Esophagus squamous epithelium (tissue), 5 donors: Measurements from ENCODE around the gene TMEM184B. TPM values are rescaled to one million over a fixed set of nuclear protein-coding genes. Genes with fewer than 3 reads are reported as not detected.

Experiments used
- DNase-seq: peaks from one replicate; lab custom pipeline; 2025; lab: John Stamatoyannopoulos, UW
- H3K27ac ChIP-seq, 4 donors: fragments of 200-600 bp; sonication (generic); one replicate each; pipeline ENCODE4 v1.5.1; 2016 to 2019; ENCODE audit warnings: mild to moderate bottlenecking in 1 of 4
- H3K27me3 ChIP-seq, 4 donors: fragments of 200-600 bp; sonication (generic); 1 replicate in 3 of 4; 2 replicates in 1 of 4; pipeline versions ENCODE4 v1.5.1 to v1.6.0; 2017 to 2021; ENCODE audit warnings: antibody characterized with exemption in 1 of 4
- H3K36me3 ChIP-seq, 3 donors: fragments of 200-600 bp; sonication (generic); one replicate each; pipeline ENCODE4 v1.5.1; 2016 to 2019
- H3K4me1 ChIP-seq, 3 donors: fragments of 200-600 bp; sonication (generic); one replicate each; pipeline ENCODE4 v1.5.1; 2017 to 2019
- H3K4me3 ChIP-seq, 4 donors: fragments of 200-600 bp; sonication (generic); 1 replicate in 3 of 4; 2 replicates in 1 of 4; pipeline ENCODE4 v1.5.1; 2016 to 2019; ENCODE audit warnings: mild to moderate bottlenecking in 2 of 4, moderate library complexity in 1 of 4
- H3K9me3 ChIP-seq, 3 donors: fragments of 200-600 bp; sonication (generic); one replicate each; pipeline ENCODE4 v1.5.1; 2016 to 2019
- POLR2A ChIP-seq, 4 donors: fragments of 450-650 bp; IDR thresholded peaks; one replicate each; pipeline ENCODE4 v1.6.1; 2017; ENCODE audit warnings: antibody characterized with exemption in 4 of 4, mild to moderate bottlenecking in 4 of 4, moderate library complexity in 3 of 4
- WGBS, 2 donors: methylation state at CpG; one replicate each; pipeline ENCODE4 v1.1.5; 2018; 5-methylcytosine and 5-hydroxymethylcytosine counted together
- intact Hi-C: fragments of 100-400 bp; cut with DNase I; formaldehyde crosslinking; loops from one replicate; pipeline ENCODE4 v1.15.0; 2022
- total RNA-seq, 4 donors: library from RNA; depleted of rRNA; stranded (reverse); fragments of >200 nt; gene quantifications; one replicate each; pipeline ENCODE4 v1.1.0, GENCODE V29; 2016
- TF ChIP-seq, protein P1 (sequence below), 6 experiments: fragments of 450-650 bp in 4 of 6; fragments of 200-600 bp in 2 of 6; sonication (generic) in 2 of 6; IDR thresholded peaks; one replicate each; pipeline ENCODE4 v1.5.1; 2016 to 2019; ENCODE audit warnings: antibody characterized with exemption in 6 of 6, mild to moderate bottlenecking in 4 of 6, moderate library complexity in 4 of 6
- donor health status: DM: yes; HTN: yes; CAD: no.

Gene TMEM184B
- total RNA-seq, 4 donors from 2014 or later = 22.5 to 55.1 (median 28.3) TPM

DNA sequence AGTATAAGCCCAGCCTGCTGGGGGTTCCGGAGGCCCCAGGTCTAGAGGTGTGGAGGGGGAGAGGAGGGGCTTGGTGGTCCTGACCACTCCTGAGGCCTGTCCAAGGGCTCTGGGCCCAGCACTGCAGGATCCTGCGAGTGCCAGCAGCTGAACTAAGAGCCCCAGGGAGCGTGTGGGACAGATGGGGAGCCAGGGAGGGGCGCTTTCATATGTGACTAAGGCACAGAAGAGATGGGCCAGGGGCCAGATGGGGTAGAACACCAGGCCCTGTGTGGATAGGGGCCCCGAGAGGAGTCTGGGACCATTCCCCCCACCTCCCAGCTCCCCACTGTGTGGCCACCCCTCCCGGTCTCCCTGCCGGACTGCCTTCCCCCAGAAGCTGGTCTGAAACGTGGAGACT, 52.6 kb downstream of the TMEM184B start:
- H3K4me1 ChIP-seq = peaks cover 30 to 59% (median 40%) of the 10 kb centered on the region in 3 donors
- H3K9me3 ChIP-seq = no peaks in the 10 kb centered on the region
- H3K27me3 ChIP-seq = no peaks in the 10 kb centered on the region
- 48 to 60% methylated on average over 2 to 5 of the region's 8 CpGs for WGBS, 2 donors
- H3K4me3 ChIP-seq = no peak overlapping the region
- DNase-seq = no peak
- peaks cover 5 to 64% (median 6%) of the 10 kb centered on the region in 3 donors for H3K36me3 ChIP-seq
- peak overlapping the region; percentile 73 to 88 (median 81) for H3K27ac ChIP-seq
- TF ChIP-seq, protein P1, sequence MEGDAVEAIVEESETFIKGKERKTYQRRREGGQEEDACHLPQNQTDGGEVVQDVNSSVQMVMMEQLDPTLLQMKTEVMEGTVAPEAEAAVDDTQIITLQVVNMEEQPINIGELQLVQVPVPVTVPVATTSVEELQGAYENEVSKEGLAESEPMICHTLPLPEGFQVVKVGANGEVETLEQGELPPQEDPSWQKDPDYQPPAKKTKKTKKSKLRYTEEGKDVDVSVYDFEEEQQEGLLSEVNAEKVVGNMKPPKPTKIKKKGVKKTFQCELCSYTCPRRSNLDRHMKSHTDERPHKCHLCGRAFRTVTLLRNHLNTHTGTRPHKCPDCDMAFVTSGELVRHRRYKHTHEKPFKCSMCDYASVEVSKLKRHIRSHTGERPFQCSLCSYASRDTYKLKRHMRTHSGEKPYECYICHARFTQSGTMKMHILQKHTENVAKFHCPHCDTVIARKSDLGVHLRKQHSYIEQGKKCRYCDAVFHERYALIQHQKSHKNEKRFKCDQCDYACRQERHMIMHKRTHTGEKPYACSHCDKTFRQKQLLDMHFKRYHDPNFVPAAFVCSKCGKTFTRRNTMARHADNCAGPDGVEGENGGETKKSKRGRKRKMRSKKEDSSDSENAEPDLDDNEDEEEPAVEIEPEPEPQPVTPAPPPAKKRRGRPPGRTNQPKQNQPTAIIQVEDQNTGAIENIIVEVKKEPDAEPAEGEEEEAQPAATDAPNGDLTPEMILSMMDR (IDR thresholded peaks at IDR 0.05) = no peak
- TF ChIP-seq POLR2A (IDR thresholded peaks at IDR 0.05) = no peak
- intact Hi-C loops = loop anchor here (10.0 kb wide), 1 partner anchor 115 kb away; no protein-coding TSS in a partner anchor

DNA sequence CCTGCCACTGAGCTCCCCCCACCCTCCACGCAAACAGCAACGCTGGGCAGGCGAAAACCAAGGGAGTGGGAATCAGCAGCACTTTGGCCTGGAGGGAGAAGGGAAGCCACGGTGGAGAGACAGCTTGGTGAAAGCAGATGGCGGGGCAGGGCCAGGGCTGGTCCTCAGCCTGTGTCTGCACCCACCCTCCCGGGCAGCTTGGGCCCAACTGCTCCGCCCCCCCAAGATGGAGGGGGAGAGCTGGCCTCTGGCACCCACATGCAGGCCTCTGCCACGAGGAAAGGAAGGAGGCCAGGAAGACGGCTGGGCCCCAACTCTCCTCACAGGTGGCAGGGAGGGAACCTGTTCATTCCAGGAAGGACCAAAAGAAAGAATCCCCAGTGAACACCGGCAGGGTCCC, 53.2 kb downstream of the TMEM184B start:
- 49 to 68% methylated on average over 6 to 8 of the region's 10 CpGs for WGBS, 2 donors
- peak overlapping the region; percentile 73 to 88 (median 81) for H3K27ac ChIP-seq
- no peaks in the 10 kb centered on the region for H3K27me3 ChIP-seq
- peaks cover 3 to 64% (median 4%) of the 10 kb centered on the region in 3 donors for H3K36me3 ChIP-seq
- no peak for TF ChIP-seq POLR2A (IDR thresholded peaks at IDR 0.05)
- TF ChIP-seq, protein P1 (IDR thresholded peaks at IDR 0.05) = no peak
- no peaks in the 10 kb centered on the region for H3K9me3 ChIP-seq
- no peak overlapping the region for H3K4me3 ChIP-seq
- peaks cover 33 to 64% (median 40%) of the 10 kb centered on the region in 3 donors for H3K4me1 ChIP-seq
- intact Hi-C loops = loop anchor here (10.0 kb wide), 1 partner anchor 115 kb away; no protein-coding TSS in a partner anchor
- DNase-seq = no peak

DNA sequence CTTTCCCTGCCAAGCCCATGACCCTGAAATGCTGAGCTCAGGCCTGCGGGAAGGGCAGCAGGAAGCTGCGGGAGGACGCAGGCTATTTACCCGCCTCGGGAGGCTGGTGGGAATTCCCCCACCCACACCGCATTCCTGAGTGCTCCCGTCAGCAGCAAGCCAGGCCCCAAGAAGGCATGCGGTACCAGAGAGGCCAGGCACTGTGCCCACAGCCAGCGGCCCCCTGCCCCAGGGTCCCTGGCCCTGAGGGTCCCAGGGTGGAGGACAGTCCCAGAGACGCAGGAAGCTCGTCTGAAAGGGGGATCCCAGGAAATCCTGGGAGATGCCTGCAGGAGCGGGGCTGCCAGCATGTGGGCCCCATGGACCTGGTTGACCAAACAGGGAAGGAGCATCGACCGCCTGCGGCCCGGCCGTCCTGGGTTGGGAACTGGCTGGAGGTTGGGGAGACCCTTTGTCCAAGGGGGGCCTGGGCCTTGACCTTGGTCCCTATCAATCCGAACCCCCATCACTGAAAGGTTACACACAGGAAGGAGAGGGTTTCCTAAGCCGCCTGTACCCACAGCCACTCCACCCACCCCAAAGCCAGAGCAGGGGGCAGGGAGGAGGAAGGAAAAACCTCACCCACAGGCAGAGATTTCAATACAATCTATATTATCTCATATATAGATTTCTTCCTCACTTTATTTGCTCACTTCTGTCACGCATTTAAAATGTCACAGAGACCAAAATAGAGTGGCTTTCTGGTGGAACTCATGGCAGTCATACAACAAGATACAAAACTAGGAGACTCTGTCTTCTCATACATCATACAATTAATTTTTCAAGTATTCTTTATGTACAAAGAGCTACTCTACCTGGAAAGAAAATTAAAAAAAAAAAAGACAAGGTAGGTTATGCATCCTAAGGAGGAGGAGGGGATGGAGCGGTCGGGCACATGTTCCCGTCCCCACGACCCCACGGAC, 53.9 kb downstream of the TMEM184B start:
- Histone ChIP-seq H3K4me3 (peak overlapping the region in 1 of 4 donors; percentile 27), H3K9me3 (no peaks in the 10 kb centered on the region), H3K4me1 (peaks cover 40 to 71% (median 44%) of the 10 kb centered on the region in 3 donors), H3K27ac (peak overlapping the region; percentile 73 to 92 (median 88)), H3K36me3 (peaks cover 0 to 61% (median 0%) of the 10 kb centered on the region in 3 donors), H3K27me3 (no peaks in the 10 kb centered on the region)
- intact Hi-C loops = no loop called here
- peak in 1 of 4 donors; percentile 25 for TF ChIP-seq POLR2A (IDR thresholded peaks at IDR 0.05)
- TF ChIP-seq, protein P1 (IDR thresholded peaks at IDR 0.05) = no peak
- WGBS, 2 donors = 59 to 66% methylated on average over 12 to 13 of the region's 25 CpGs
- no peak for DNase-seq

DNA sequence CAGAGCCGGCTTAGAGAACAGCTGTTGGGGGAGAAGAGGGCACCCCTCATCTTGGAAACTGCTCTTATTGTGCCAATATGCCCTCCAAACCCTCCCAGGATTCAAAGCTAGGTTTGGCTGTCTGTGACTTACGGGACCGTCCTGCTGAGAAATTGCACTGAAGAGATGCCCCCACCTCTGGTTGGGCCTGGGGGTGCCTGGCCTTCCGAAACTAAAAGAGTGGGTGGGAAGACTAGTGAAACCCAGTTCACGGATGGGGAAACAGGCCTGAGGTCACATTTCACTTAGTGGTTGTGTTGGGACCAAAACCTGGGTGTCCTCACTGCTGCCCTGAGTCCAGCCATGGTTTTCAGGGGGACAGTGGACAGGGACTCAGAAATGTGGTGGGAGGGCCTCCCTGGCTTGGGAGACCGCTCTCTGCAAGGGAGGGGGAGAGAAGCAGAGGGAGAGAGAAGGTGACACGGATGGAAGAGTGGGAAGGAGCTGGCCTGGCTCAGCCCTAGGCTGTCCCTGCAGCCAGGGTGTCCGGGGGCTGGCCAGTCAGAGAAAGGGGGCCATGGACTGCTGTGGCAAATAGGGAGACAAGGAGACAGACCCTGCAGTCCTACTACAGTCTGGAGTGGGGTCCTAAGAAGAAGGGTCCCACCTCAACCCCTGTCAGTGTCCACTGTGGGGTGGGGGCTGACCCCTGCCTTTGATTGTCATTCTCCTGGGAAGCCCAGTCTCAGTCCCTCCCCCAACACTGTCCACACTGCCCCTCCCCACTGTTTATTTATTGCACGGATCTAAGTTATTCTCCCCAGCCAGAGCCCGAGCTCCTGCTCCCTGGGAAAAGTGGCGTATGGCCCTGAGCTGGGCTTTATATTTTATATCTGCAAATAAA, 57.4 kb downstream of the TMEM184B start:
- WGBS, 2 donors = 88 to 93% methylated on average over 8 of the region's 11 CpGs
- DNase-seq = no peak
- intact Hi-C loops = no loop called here
- no peak overlapping the region for H3K4me3 ChIP-seq
- H3K36me3 ChIP-seq = peaks cover 0 to 28% (median 0%) of the 10 kb centered on the region in 3 donors
- TF ChIP-seq, protein P1 (IDR thresholded peaks at IDR 0.05) = no peak
- no peak for TF ChIP-seq POLR2A (IDR thresholded peaks at IDR 0.05)
- no peaks in the 10 kb centered on the region for H3K27me3 ChIP-seq
- peaks cover 35 to 53% (median 36%) of the 10 kb centered on the region in 3 donors for H3K4me1 ChIP-seq
- peak overlapping the region in 3 of 4 donors; percentile 51 to 59 (median 59) for H3K27ac ChIP-seq
- no peaks in the 10 kb centered on the region for H3K9me3 ChIP-seq
